Measurements from ENCODE around the gene AKIP1. TPM values are rescaled to one million over a fixed set of nuclear protein-coding genes. Genes with fewer than 3 reads are reported as not detected.

AKIP1 gene
- total RNA-seq, 1 experiment from 2014 or later = 30.3 TPM

DNA sequence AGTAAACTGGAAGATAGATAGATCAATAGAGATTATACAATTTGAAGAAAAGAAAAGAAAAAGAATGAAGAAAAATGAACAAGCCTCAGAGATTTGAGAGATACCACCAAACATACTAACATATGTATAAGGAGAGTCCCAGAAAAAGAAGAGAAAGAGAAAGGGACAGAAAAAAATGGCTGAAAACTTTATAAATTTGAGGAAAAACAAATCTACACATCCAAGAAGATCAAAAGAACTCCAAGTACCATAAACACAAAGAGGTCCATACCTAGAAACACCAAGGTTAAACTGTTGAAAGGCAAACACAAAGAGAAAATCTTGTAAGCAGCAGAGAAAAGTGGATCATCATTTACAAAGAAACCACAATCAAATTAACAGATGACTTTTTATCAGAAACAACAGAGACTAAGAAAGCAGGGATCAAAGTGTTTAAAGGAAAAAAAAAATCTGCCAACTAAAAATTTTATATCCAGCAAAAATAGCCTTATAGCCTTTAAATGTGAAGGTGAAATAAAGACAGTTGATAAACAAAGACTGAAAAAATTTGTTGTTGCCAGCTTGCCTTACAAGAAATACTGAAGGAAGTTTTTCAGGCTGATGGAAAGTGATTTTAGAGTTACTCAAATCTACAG is 11.8 kb upstream of the AKIP1 start:
- H3K9me3 ChIP-seq (ENCODE audit: control insufficient read depth in 1 of 2, insufficient read depth in 1 of 2, low read depth in 1 of 2, low read length in 2 of 2) = peaks cover 0 to 12% of the 10 kb centered on the region in 2 experiments; a peak in 2 of 4 replicates
- intact Hi-C loops (cut with micrococcal nuclease) = no loop called here
- no peak overlapping the region for H2AFZ ChIP-seq (ENCODE audit: low read depth, low read length, poor library complexity, severe bottlenecking)

More for the DNA sequence above, 11.8 kb upstream of the AKIP1 start:
- ChIA-PET CTCF (no interaction called here), POLR2A (no interaction called here), RAD21 (ENCODE audit: low non-redundant PET in 1 of 2, low total read pairs in 2 of 2, uncharacterized antibody in 2 of 2, unreplicated experiment in 2 of 2) (no interaction called here)
- Histone ChIP-seq H3K4me1 (ENCODE audit: control insufficient read depth in 1 of 2, insufficient read depth in 2 of 2, low read length in 2 of 2) (no peaks in the 10 kb centered on the region), H3K36me3 (ENCODE audit: control insufficient read depth in 1 of 2, insufficient read depth in 2 of 2, low read length in 2 of 2) (no peaks in the 10 kb centered on the region), H3K4me2 (ENCODE audit: low read length) (no peak overlapping the region), H3K27ac (ENCODE audit: low read depth, low read length) (no peak overlapping the region), H3K9me2 (ENCODE audit: insufficient read depth) (no peaks in the 10 kb centered on the region), H3K79me2 (ENCODE audit: insufficient read depth, low read length) (no peaks in the 10 kb centered on the region), H3K9ac (ENCODE audit: low read length) (no peak overlapping the region), H3K4me3 (replicated peaks in 1 of 2; ENCODE audit: low read depth in 1 of 2, low read length in 2 of 2) (no peak overlapping the region), H3K27me3 (ENCODE audit: insufficient read depth, low read length) (no peaks in the 10 kb centered on the region), H4K20me1 (ENCODE audit: insufficient read depth) (no peaks in the 10 kb centered on the region)
- no peak for DNase-seq (ENCODE audit: low read depth, low spot score)
- no TSS peak for BruUV-seq (replicated peaks)
- TF ChIP-seq, protein P1, sequence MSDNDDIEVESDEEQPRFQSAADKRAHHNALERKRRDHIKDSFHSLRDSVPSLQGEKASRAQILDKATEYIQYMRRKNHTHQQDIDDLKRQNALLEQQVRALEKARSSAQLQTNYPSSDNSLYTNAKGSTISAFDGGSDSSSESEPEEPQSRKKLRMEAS (IDR thresholded peaks at IDR 0.05) = no peak
- no peak for TF ChIP-seq POLR2AphosphoS5 (IDR thresholded peaks at IDR 0.05; ENCODE audit: low read depth, low read length)
- no peak for TF ChIP-seq ELF1 (IDR thresholded peaks at IDR 0.05; ENCODE audit: borderline replicate concordance, low read depth)
- no peak for TF ChIP-seq ZBTB33 (IDR thresholded peaks at IDR 0.05; ENCODE audit: extremely low read depth, insufficient replicate concordance, low read length)
- no peak for TF ChIP-seq POLR2A (IDR thresholded peaks at IDR 0.05; ENCODE audit: borderline replicate concordance, extremely low read depth, insufficient read depth, insufficient read length)
- no peak for TF ChIP-seq CBX3 (IDR thresholded peaks at IDR 0.05; ENCODE audit: low read depth)
- no peak for TF ChIP-seq SP1 (IDR thresholded peaks at IDR 0.05; ENCODE audit: low read depth)
- TF ChIP-seq ZNF274 (IDR thresholded peaks at IDR 0.05; ENCODE audit: low read depth, low read length) = no peak
- no peak for TF ChIP-seq FOSL1 (IDR thresholded peaks at IDR 0.05; ENCODE audit: low read depth)
- TF ChIP-seq, protein P2, sequence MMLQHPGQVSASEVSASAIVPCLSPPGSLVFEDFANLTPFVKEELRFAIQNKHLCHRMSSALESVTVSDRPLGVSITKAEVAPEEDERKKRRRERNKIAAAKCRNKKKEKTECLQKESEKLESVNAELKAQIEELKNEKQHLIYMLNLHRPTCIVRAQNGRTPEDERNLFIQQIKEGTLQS (IDR thresholded peaks at IDR 0.05) = no peak
- TF ChIP-seq, protein P3, sequence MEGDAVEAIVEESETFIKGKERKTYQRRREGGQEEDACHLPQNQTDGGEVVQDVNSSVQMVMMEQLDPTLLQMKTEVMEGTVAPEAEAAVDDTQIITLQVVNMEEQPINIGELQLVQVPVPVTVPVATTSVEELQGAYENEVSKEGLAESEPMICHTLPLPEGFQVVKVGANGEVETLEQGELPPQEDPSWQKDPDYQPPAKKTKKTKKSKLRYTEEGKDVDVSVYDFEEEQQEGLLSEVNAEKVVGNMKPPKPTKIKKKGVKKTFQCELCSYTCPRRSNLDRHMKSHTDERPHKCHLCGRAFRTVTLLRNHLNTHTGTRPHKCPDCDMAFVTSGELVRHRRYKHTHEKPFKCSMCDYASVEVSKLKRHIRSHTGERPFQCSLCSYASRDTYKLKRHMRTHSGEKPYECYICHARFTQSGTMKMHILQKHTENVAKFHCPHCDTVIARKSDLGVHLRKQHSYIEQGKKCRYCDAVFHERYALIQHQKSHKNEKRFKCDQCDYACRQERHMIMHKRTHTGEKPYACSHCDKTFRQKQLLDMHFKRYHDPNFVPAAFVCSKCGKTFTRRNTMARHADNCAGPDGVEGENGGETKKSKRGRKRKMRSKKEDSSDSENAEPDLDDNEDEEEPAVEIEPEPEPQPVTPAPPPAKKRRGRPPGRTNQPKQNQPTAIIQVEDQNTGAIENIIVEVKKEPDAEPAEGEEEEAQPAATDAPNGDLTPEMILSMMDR (IDR thresholded peaks at IDR 0.05 in 2 of 3, conservative IDR thresholded peaks at IDR 0.05 in 1 of 3; ENCODE audit: borderline replicate concordance in 1 of 3, insufficient read depth in 1 of 3, low read depth in 2 of 3, low read length in 2 of 3) = no peak
- TF ChIP-seq TCF7L2 (IDR thresholded peaks at IDR 0.05; ENCODE audit: borderline replicate concordance, extremely low read depth, insufficient read depth, insufficient read length) = no peak
- TF ChIP-seq EZH2phosphoT487 (IDR thresholded peaks at IDR 0.05; ENCODE audit: borderline replicate concordance) = no peak
- TF ChIP-seq YY1 (IDR thresholded peaks at IDR 0.05; ENCODE audit: extremely low read depth, insufficient replicate concordance, low read depth, low read length) = no peak
- no peak for TF ChIP-seq REST (IDR thresholded peaks at IDR 0.05; ENCODE audit: low read depth)
- TF ChIP-seq ZFX (IDR thresholded peaks at IDR 0.05) = no peak
- no peak for TF ChIP-seq SRF (IDR thresholded peaks at IDR 0.05; ENCODE audit: low read depth)
- no peak for TF ChIP-seq EZH2 (IDR thresholded peaks at IDR 0.05)
- TF ChIP-seq EGR1 (IDR thresholded peaks at IDR 0.05; ENCODE audit: low read depth) = no peak
- no peak for TF ChIP-seq CEBPB (IDR thresholded peaks at IDR 0.05; ENCODE audit: low read depth)
- no peak for ATAC-seq
